Endothelial cell of umbilical vein (primary cell): ENCODE measurements around the gene DCAF11. TPM values are rescaled to one million over a fixed set of nuclear protein-coding genes. Genes with fewer than 3 reads are reported as not detected.

ENCODE experiments used
- BruUV-seq: library from RNA; stranded (reverse); fragments of 400-500 nt; replicated peaks from 2 replicates; lab custom pipeline; 2021; lab: Mats Ljungman, UMichigan
- CTCF ChIA-PET: fragments of 300-600, 350-600 bp; sonication (Branson Sonifier 250); formaldehyde crosslinking; loops from one replicate; lab custom pipeline; 2021; ENCODE audit warnings: antibody characterized with exemption, inconsistent platforms; lab: Charles Lee
- POLR2A ChIA-PET: fragments of 300-600, 350-600 bp; sonication (Branson Sonifier 250); formaldehyde crosslinking; loops from one replicate; lab custom pipeline; 2021; ENCODE audit warnings: antibody characterized with exemption, inconsistent platforms; lab: Charles Lee
- DNase-seq: peaks from one replicate; pipeline ENCODE4 v3.0.0-alpha.2; 2011; ENCODE audit warnings: low read depth, low spot score
- FAIRE-seq: peaks from 2 replicates; lab custom pipeline; 2011; peaks lifted over from hg19 to GRCh38; lab: Jason Lieb, UNC
- H2AFZ ChIP-seq: 2 replicates; pipeline ENCODE4 v1.6.0; 2012; ENCODE audit warnings: low read depth, low read length, control low read depth, inconsistent platforms
- H3K27ac ChIP-seq: 2 replicates; pipeline ENCODE4 v1.5.1; 2011; ENCODE audit warnings: low read depth, mild to moderate bottlenecking, control low read depth, low read length, moderate library complexity; ENCODE audit not compliant: insufficient read depth
- H3K27me3 ChIP-seq, 2 experiments: 2 replicates each; pipeline versions ENCODE4 v1.6.0 to v1.6.1; 2011; ENCODE audit warnings: low read length in 2 of 2, mixed read lengths in 1 of 2; ENCODE audit not compliant: control insufficient read depth in 2 of 2, insufficient read depth in 2 of 2
- H3K36me3 ChIP-seq, 2 experiments: 2 replicates in 1 of 2; 3 replicates in 1 of 2; pipeline ENCODE4 v1.5.1; 2011; ENCODE audit warnings: low read length in 2 of 2, mild to moderate bottlenecking in 1 of 2, moderate library complexity in 1 of 2; ENCODE audit not compliant: control insufficient read depth in 2 of 2, insufficient read depth in 2 of 2; ENCODE audit errors: extremely low read depth in 1 of 2
- H3K4me1 ChIP-seq: 3 replicates; pipeline ENCODE4 v1.5.1; 2011; ENCODE audit warnings: mild to moderate bottlenecking, low read length; ENCODE audit not compliant: control insufficient read depth, insufficient read depth; ENCODE audit errors: extremely low read depth
- H3K4me2 ChIP-seq: 2 replicates; pipeline ENCODE4 v1.6.1; 2011; ENCODE audit warnings: low read length, control low read depth, mixed read lengths; ENCODE audit not compliant: insufficient read depth
- H3K4me3 ChIP-seq, 3 experiments: fragments of 200-600 bp in 1 of 3; sonication (generic), shearing (Covaris generic) in 1 of 3; replicated peaks in 1 of 3; 2 replicates each; pipeline ENCODE4 v1.5.1; 2011 to 2016; ENCODE audit warnings: control low read depth in 3 of 3, low read length in 3 of 3, mild to moderate bottlenecking in 2 of 3, inconsistent platforms in 1 of 3, low read depth in 1 of 3, moderate library complexity in 1 of 3; ENCODE audit not compliant: insufficient read depth in 1 of 3
- H3K79me2 ChIP-seq: 2 replicates; pipeline ENCODE4 v1.6.0; 2012; ENCODE audit warnings: low read length, inconsistent platforms; ENCODE audit not compliant: control insufficient read depth, insufficient read depth
- H3K9ac ChIP-seq: replicated peaks from 2 replicates; pipeline ENCODE3; 2011; ENCODE audit warnings: low read length, control low read depth; ENCODE audit not compliant: insufficient read depth; ENCODE audit errors: extremely low read depth
- H3K9me1 ChIP-seq: replicated peaks from 3 replicates; pipeline ENCODE4 v1.6.0; 2011; ENCODE audit warnings: mild to moderate bottlenecking, low read length; ENCODE audit not compliant: control insufficient read depth, insufficient read depth; ENCODE audit errors: extremely low read depth
- H3K9me3 ChIP-seq: replicated peaks from 2 replicates; pipeline ENCODE4 v1.5.1; 2012; ENCODE audit warnings: low read length, inconsistent platforms; ENCODE audit not compliant: control insufficient read depth, insufficient read depth
- H4K20me1 ChIP-seq: replicated peaks from 2 replicates; pipeline ENCODE3; 2011; ENCODE audit warnings: mild to moderate bottlenecking, low read length; ENCODE audit not compliant: control insufficient read depth, insufficient read depth; ENCODE audit errors: extremely low read depth
- CTCF ChIP-seq, 2 donors: IDR thresholded peaks; 1 replicate in 1 of 2; 2 replicates in 1 of 2; pipeline ENCODE4 v1.5.1; 2011; ENCODE audit warnings: low read length in 2 of 2, mild to moderate bottlenecking in 2 of 2, moderate library complexity in 2 of 2, control low read depth in 1 of 2, inconsistent platforms in 1 of 2, low read depth in 1 of 2; ENCODE audit not compliant: insufficient read depth in 1 of 2; ENCODE audit errors: extremely low read depth in 1 of 2
- EZH2 ChIP-seq: IDR thresholded peaks from 2 replicates; pipeline ENCODE4 v1.6.1; 2012; ENCODE audit warnings: borderline replicate concordance, low read depth, mild to moderate bottlenecking, moderate library complexity, low read length, inconsistent platforms; ENCODE audit not compliant: severe bottlenecking
- FOS ChIP-seq: IDR thresholded peaks from 2 replicates; pipeline ENCODE4 v1.6.1; 2011; ENCODE audit warnings: mild to moderate bottlenecking, low read length, moderate library complexity, borderline replicate concordance; ENCODE audit not compliant: insufficient read depth
- GATA2 ChIP-seq: IDR thresholded peaks from 2 replicates; pipeline ENCODE4 v1.7.0; 2011; ENCODE audit warnings: low read depth, mild to moderate bottlenecking, moderate library complexity, mixed read lengths, low read length; ENCODE audit not compliant: insufficient read length, insufficient read depth
- JUN ChIP-seq: IDR thresholded peaks from 2 replicates; pipeline ENCODE4 v1.6.1; 2011; ENCODE audit warnings: borderline replicate concordance, low read depth; ENCODE audit not compliant: insufficient read length, insufficient read depth
- MAX ChIP-seq: IDR thresholded peaks from 2 replicates; pipeline ENCODE4 v1.6.1; 2011; ENCODE audit not compliant: insufficient read depth, insufficient read length
- MYC ChIP-seq: IDR thresholded peaks from one replicate; pipeline ENCODE4 v1.6.1; 2011; ENCODE audit warnings: mild to moderate bottlenecking, low read depth, low read length
- POLR2A ChIP-seq: IDR thresholded peaks from 2 replicates; pipeline ENCODE4 v1.6.1; 2012; ENCODE audit warnings: low read depth, mild to moderate bottlenecking, control low read depth, low read length
- POLR2AphosphoS5 ChIP-seq: IDR thresholded peaks from 2 replicates; pipeline ENCODE4 v1.6.1; 2012; ENCODE audit warnings: low read depth, mild to moderate bottlenecking, control low read depth, low read length, moderate library complexity; ENCODE audit not compliant: insufficient read depth
- dilution Hi-C: fragments of 300-500 bp; cut with MboI; formaldehyde crosslinking; loops from one replicate; pipeline ENCODE4 v1.15.0; 2019; ENCODE audit warnings: low sequenced_read_pairs; ENCODE audit not compliant: extremely low pct_ligation_motif_present
- intact Hi-C: fragments of 100-400 bp; cut with micrococcal nuclease; formaldehyde crosslinking; loops from one replicate; pipeline ENCODE4 v1.10.0; 2022
- polyA plus RNA-seq, 4 experiments: library from polyadenylated mRNA; depleted of rRNA in 3 of 4; stranded (reverse) in 3 of 4; unstranded in 1 of 4; fragments of >200 nt; gene quantifications; 2 replicates each; pipeline versions ENCODE4 v1.2.1 to v1.2.3, GENCODE V29; 2011 to 2012; ENCODE audit warnings: missing spikeins in 1 of 4
- total RNA-seq: library from RNA; stranded (reverse); gene quantifications from 2 replicates; pipeline ENCODE4 v1.2.3, GENCODE V29; 2021

DCAF11 gene
- total and polyA plus RNA-seq, 2 donors (not counting 3 experiments of a cell fraction or from before 2014, with no cell fraction given), result 37.3 to 38.5 TPM

GRCh38 chr14:24117179-24117578, 2.6 kb downstream of the DCAF11 start:
- H4K20me1 ChIP-seq, result no peaks in the 10 kb centered on the region
- H3K4me2 ChIP-seq, result no peak overlapping the region
- no peaks in the 10 kb centered on the region for H3K27me3 ChIP-seq
- no peaks in the 10 kb centered on the region for H3K79me2 ChIP-seq
- TF ChIP-seq POLR2A, result no peak
- no peak for TF ChIP-seq GATA2
- no peak for TF ChIP-seq FOS
- TF ChIP-seq EZH2, result no peak
- no peak for TF ChIP-seq JUN
- no peak for TF ChIP-seq CTCF (IDR thresholded peaks at IDR 0.05; ENCODE audit: extremely low read depth in 1 of 2, insufficient read depth in 1 of 2, low read depth in 1 of 2, low read length in 2 of 2)
- no peak for TF ChIP-seq MYC
- no peak for TF ChIP-seq MAX
- no peak for TF ChIP-seq POLR2AphosphoS5
- intact Hi-C loops (no loop called here), dilution Hi-C loops (no loop called here)
- POLR2A ChIA-PET, result interaction anchor here (1.6 kb wide), 1 partner anchor 24 kb away, joined by 4 read pairs; the partner anchor contains the start of gene EMC9
- H3K27ac ChIP-seq, result no peak overlapping the region
- DNase-seq, result no peak
- FAIRE-seq, result no peak
- CTCF ChIA-PET, result interaction anchor here (1.0 to 3.3 kb wide), 4 partner anchors 9 to 59 kb away, joined by 4 to 10 read pairs (median 7); partner anchors contain the start of genes IRF9 and PSME1
- H3K4me3 ChIP-seq, result no peak overlapping the region
- peaks cover 13% of the 10 kb centered on the region for H3K4me1 ChIP-seq
- no peaks in the 10 kb centered on the region for H3K9me1 ChIP-seq
- H3K9me3 ChIP-seq, result no peaks in the 10 kb centered on the region
- H2AFZ ChIP-seq, result no peak overlapping the region
- H3K36me3 ChIP-seq, result peaks cover 8 to 25% of the 10 kb centered on the region in 2 experiments
- no TSS peak for BruUV-seq
- H3K9ac ChIP-seq, result no peak overlapping the region
